Measurements from ENCODE around the gene RNU6-9.

DNA sequence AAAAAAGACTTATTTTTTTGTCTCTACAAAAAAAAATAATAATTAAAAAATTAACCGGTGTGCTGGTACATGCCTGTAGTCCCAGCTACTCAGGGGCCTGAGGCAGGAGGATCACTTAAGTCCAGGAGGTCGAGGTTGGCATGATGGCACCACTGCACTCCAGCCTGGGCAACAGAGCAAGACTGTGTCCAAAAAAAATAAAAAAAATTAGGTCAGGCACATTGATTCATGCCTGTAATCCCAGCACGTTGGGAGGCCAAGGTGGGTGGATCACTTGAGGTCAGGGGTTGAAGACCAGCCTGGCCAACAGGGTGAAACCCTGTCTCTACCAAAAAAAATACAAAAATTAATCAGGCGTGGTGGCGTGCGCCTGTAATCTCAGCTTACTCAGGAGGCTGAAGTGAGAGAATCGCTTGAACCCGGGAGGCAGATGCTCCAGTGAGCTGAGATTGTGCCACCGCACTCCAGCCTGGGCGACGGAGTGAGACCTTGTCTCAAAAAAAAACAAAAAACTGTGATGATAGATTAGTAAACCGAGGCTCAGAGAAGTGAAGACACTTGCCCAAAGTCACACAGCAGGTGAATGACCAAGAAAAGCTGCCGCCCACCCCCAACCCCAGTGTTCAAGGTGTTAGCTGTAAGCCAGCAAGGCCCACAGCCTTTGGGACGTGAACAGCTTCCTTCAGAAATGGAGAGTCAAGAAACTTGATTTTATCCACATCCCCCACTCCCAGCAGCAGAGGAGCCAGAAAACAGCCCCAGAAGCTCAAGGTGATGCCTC is 9.4 kb downstream of the RNU6-9 start:
- TF ChIP-seq EZH2 (IDR thresholded peaks at IDR 0.05; ENCODE audit: insufficient read depth, poor library complexity, severe bottlenecking) (no peak), EZH2phosphoT487 (IDR thresholded peaks at IDR 0.05; ENCODE audit: insufficient read depth, low read depth) (no peak)
